Rectal smooth muscle tissue (tissue), 1 donor: ENCODE data around the gene EHBP1.
"Not testable (repeated sequence)": the region's sequence is repeated elsewhere in the genome, so short reads cannot be mapped to it uniquely, and the experiment has no call there.

ENCODE experiments used
- H3K27ac ChIP-seq: one replicate; pipeline ENCODE4 v1.7.0; 2013; ENCODE audit warnings: low read depth, low read length, inconsistent platforms
- H3K27me3 ChIP-seq: one replicate; pipeline ENCODE4 v1.7.0; 2013; ENCODE audit warnings: low read length; ENCODE audit not compliant: control insufficient read depth, insufficient read depth
- H3K36me3 ChIP-seq: one replicate; pipeline ENCODE4 v1.7.0; 2013; ENCODE audit warnings: low read length; ENCODE audit not compliant: control insufficient read depth, insufficient read depth
- H3K4me1 ChIP-seq: one replicate; pipeline ENCODE4 v1.7.0; 2013; ENCODE audit warnings: low read length; ENCODE audit not compliant: control insufficient read depth, insufficient read depth
- H3K4me3 ChIP-seq: one replicate; pipeline ENCODE4 v1.7.0; 2013; ENCODE audit warnings: low read length
- H3K9ac ChIP-seq: one replicate; pipeline ENCODE4 v1.7.0; 2013; ENCODE audit warnings: low read length

EHBP1 gene

GRCh38 chr2:62708751-62709150 lies 3.2 kb downstream of the EHBP1 start:
- Histone ChIP-seq H3K36me3 (peaks cover 12% of the 10 kb centered on the region), H3K9ac (no peak overlapping the region), H3K27me3 (no peaks in the 10 kb centered on the region), H3K27ac (no peak overlapping the region), H3K4me3 (peak overlapping the region; percentile 62), H3K4me1 (peaks cover 6% of the 10 kb centered on the region)

- H3K27ac ChIP-seq: no peak overlapping the region
- peaks cover 12% of the 10 kb centered on the region for H3K36me3 ChIP-seq
- no peak overlapping the region for H3K9ac ChIP-seq
- H3K4me1 ChIP-seq: peaks cover 5% of the 10 kb centered on the region
- H3K4me3 ChIP-seq: no peak overlapping the region
- H3K27me3 ChIP-seq: no peaks in the 10 kb centered on the region
These were observed 6.5 kb downstream of the EHBP1 start for GRCh38 chr2:62711832-62712494.

DNA sequence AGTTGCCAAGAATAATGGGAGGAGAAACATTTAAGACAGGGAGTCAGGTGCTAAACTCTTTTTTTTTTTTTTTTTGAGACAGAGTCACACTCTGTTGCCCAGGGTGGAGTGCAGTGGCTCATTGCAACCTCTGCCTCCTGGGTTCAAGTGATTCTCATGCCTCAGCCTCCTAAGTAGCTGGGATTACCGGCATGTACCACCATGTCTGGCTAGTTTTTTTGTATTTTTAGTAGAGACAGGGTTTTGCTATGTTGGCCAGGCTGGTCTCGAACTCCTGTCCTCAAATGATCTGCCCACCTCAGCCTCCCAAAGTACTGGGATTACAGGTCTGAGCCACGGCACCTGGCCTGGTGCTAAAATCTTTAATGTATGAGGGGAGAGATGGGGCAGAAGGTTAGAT lies 7.7 kb downstream of the EHBP1 start:
- H3K36me3 ChIP-seq: peaks cover 12% of the 10 kb centered on the region
- not testable (repeated sequence) for H3K4me3 ChIP-seq, H3K27me3 ChIP-seq, H3K9ac ChIP-seq, H3K4me1 ChIP-seq, H3K27ac ChIP-seq

DNA sequence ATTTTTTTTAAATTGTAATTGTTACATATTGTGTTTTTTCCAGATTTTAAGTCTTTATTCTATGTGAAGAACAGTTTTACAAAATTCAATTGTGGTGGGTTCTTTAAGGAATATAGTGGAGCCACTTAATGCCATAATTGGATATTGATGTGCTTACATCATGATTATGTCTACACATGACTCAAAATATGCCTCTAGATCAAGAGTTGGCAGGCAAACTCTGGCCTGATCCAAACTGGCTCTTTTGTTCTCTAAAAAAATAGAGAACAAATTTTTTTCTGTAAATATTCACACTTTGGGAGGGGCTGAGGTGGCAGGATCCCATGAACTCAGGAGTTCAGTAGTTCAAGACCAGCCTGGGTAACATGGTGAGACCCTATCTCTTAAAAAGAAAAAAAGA lies 8.3 kb downstream of the EHBP1 start:
- H3K27me3 ChIP-seq: no peaks in the 10 kb centered on the region
- no peak overlapping the region for H3K27ac ChIP-seq
- peaks cover 12% of the 10 kb centered on the region for H3K36me3 ChIP-seq
- H3K9ac ChIP-seq: no peak overlapping the region
- H3K4me1 ChIP-seq: peaks cover 4% of the 10 kb centered on the region
- no peak overlapping the region for H3K4me3 ChIP-seq

GRCh38 chr2:62716768-62717167 lies 11.3 kb downstream of the EHBP1 start:
- H3K4me1 ChIP-seq: peaks cover 2% of the 10 kb centered on the region
- H3K9ac ChIP-seq: no peak overlapping the region
- H3K27ac ChIP-seq: no peak overlapping the region
- H3K4me3 ChIP-seq: no peak overlapping the region
- H3K36me3 ChIP-seq: peaks cover 4% of the 10 kb centered on the region
- H3K27me3 ChIP-seq: no peaks in the 10 kb centered on the region

DNA sequence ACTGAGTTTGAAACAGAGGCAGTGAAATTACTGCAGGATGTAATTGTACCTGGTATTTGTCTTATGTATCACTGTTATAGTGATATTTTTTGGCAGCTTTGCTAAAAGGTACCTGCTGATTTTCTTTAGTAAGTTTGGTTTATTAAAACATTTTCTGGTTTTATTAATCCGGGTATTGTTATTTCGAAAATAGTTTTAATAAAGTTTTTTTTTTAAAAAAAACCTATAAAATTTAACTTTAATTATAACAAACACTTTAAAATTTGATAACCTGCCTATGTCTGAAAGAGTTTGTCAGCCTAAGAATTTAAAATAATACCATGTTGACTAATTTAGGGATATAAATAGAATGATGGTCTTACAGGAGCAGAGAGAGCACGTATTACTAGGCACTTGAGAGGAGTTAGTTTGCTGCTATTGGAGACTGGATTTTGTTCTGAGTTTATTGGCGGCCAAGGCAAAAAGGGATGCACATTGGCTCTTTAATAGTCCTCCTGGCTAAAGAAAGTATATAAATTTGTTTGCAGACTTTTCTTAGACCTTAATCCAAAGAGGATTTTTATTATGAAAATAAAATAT lies 12.1 kb downstream of the EHBP1 start:
- no peak overlapping the region for H3K4me3 ChIP-seq
- peaks cover 2% of the 10 kb centered on the region for H3K4me1 ChIP-seq
- H3K27me3 ChIP-seq: no peaks in the 10 kb centered on the region
- H3K27ac ChIP-seq: no peak overlapping the region
- no peak overlapping the region for H3K9ac ChIP-seq
- H3K36me3 ChIP-seq: no peaks in the 10 kb centered on the region

GRCh38 chr2:62718225-62718822 lies 12.8 kb downstream of the EHBP1 start:
- peaks cover 2% of the 10 kb centered on the region for H3K4me1 ChIP-seq
- H3K36me3 ChIP-seq: no peaks in the 10 kb centered on the region
- H3K27ac ChIP-seq: no peak overlapping the region
- no peak overlapping the region for H3K4me3 ChIP-seq
- H3K27me3 ChIP-seq: no peaks in the 10 kb centered on the region
- H3K9ac ChIP-seq: no peak overlapping the region

DNA sequence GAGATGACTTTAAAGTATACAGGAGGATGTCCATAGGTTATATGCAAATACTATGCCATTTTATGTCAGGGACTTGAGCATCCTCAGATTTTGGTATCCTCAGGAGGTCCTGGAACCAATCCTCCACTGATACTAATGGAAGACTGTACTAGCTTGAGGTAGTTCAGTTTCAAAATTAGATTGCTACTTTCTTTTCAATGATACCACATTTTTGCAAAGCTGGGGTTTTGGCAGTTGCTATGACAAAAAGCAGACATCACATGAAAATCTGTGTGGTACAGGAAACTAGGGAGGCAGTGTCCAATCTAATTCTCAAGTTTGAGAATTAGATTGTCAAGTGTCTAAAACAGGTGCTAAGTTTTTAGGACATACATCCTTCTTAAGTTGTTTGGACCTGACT lies 14.2 kb downstream of the EHBP1 start:
- H3K4me1 ChIP-seq: peaks cover 8% of the 10 kb centered on the region
- H3K9ac ChIP-seq: no peak overlapping the region
- H3K36me3 ChIP-seq: no peaks in the 10 kb centered on the region
- H3K4me3 ChIP-seq: no peak overlapping the region
- H3K27ac ChIP-seq: no peak overlapping the region
- no peaks in the 10 kb centered on the region for H3K27me3 ChIP-seq

DNA sequence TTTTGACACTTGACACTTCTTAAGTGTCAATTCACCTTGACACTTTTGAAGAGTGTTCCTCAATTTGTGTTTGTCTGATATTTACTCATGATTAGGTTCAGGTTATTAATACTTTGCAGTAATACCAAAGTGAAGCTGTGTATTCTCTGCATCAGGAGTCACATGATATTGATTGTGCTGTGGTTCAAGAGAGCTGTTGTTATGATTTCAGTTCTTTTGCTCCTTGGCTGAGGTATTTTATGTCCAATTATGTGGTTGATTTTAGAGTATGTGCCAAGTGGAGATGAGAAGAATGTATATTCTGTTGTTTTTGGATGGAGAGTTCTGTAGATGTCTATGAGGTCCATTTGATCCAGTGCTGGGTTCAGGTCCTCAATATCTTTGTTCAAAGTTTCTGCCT lies 17.2 kb downstream of the EHBP1 start:
- Histone ChIP-seq H3K36me3 (no peaks in the 10 kb centered on the region), H3K27me3 (no peaks in the 10 kb centered on the region), H3K9ac (no peak overlapping the region), H3K4me1 (peaks cover 17% of the 10 kb centered on the region), H3K4me3 (no peak overlapping the region), H3K27ac (no peak overlapping the region)

GRCh38 chr2:62723253-62723652 lies 17.7 kb downstream of the EHBP1 start:
- Histone ChIP-seq H3K36me3 (no peaks in the 10 kb centered on the region), H3K4me1 (peaks cover 16% of the 10 kb centered on the region), H3K27me3 (no peaks in the 10 kb centered on the region), H3K9ac (no peak overlapping the region), H3K27ac (no peak overlapping the region), H3K4me3 (no peak overlapping the region)

DNA sequence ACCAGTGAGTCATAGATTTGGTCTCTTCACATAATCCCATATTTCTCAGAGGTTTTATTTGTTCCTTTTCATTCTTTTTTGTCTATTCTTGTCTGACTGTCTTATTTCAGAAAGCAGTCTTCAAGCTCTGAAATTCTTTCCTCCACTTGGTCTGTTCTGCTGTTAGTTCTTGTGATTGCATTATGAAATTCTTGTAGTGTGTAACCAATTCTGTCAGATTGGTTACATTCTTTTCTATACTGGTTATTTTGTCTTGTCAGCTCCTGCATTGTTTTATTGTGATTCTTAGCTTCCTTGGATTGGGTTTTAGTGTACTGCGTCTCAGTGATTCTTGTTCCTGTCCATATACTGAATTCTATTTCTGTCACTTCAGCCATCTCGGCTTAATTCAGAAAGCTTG lies 18.6 kb downstream of the EHBP1 start:
- Histone ChIP-seq H3K27ac (peak overlapping the region; percentile 59), H3K9ac (no peak overlapping the region), H3K36me3 (no peaks in the 10 kb centered on the region), H3K4me3 (no peak overlapping the region), H3K27me3 (no peaks in the 10 kb centered on the region), H3K4me1 (peaks cover 16% of the 10 kb centered on the region)

GRCh38 chr2:62724886-62725711 lies 19.6 kb downstream of the EHBP1 start:
- Histone ChIP-seq H3K4me3 (peak overlapping the region; percentile 34), H3K4me1 (peaks cover 16% of the 10 kb centered on the region), H3K36me3 (no peaks in the 10 kb centered on the region), H3K27ac (peak overlapping the region; percentile 59), H3K27me3 (no peaks in the 10 kb centered on the region), H3K9ac (no peak overlapping the region)
